GM19397 (cell line): ENCODE data around the gene FOXS1.
A peak's percentile ranks its signal among the peaks of the same experiment; 100 is the strongest.

Source experiments
- ATAC-seq: cut with Tn5 transposase; IDR thresholded peaks from one replicate; pipeline ENCODE4 v1.9.1; 2021; ENCODE audit warnings: mild to moderate bottlenecking, moderate library complexity; ENCODE audit not compliant: unreplicated experiment

Gene FOXS1

DNA sequence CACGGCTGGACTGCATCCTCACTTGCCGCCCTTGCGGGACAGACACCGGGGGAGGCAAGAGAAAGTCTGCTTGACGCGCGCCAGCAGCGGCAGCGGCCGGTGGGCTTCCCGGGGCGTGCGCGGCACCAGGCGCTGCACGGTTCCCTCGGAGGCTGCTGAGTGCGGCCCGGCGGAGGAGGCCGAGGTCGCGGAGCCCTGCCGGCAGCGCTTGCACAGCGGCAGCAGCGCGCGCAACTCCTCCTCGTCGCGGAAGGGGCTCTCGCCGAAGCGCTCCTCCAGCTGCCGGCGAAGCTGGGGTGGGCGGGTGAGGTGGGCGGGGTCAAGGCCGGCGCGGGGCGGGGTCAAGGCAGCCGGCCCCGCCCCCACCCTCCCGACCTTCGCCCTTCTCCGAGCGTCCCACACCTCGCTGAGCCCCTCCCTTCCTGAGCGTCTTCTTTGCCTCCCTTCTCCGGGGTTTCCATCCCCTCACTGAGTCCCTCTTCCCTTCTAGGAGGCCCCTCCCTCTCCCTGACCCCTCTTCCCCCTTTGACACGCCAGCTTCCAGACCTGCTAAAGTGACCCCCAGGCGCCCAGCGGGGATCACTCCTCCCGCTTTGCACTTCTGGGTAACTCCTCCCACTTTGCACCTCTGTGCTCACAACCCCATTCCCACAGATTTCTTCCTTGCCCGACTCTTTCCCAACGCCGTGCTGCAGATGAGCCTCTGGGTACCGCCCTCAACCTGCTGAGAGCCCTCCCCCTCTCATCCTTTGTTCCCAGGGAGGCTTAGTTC, 16.2 kb upstream of the FOXS1 start:
- peak; percentile 61 for ATAC-seq

DNA sequence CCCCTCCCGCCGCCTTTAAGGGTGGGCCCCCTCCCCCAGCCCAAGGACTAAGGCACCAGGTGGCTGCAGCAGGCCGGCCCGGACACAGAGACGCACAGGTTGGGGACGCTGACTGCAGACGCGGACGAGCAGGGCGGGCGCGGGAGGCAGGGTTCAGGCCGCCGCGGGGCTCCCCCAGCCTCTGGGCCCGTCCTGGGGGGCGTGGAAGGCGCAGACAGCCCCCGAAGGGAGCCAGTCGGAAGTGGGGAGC, 15.7 kb upstream of the FOXS1 start:
- peak; percentile 29 for ATAC-seq

DNA sequence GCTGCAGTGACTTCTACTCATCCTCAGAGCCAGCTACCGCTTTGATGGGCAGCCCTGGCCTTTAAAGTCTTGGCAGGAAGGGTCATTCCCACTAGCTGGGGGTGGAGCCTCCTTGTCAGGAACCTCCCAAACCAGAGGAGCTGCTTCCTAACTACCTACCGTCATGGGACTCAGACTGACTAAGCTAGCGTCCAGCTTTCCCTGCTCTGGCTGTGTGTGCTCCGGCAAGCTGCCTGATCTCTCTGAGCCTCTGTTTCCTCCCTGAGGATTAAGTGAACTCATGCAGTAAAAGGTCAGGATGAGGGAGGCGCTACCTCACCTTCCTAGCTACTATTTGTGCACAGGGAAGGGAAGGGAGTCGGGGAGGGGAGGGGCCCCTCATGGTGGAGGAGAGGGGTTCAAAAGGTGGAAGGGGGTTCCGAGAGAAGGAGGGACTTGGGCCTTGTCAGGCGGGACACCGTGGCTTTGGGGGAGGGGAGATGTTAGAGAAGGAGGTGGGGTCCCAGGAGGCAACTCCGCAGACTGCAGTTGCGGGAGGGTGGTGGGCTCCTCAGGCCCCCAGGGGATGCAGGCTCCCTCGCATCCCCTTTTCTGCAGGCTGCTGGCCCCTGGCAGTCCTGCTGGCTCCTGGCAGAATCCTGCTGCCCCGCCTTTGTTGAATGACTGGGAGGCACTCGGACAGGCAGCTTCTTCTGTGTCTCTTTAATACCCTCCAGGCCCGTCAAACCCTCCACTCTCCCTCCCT, 15.2 kb upstream of the FOXS1 start:
- ATAC-seq, result no peak

DNA sequence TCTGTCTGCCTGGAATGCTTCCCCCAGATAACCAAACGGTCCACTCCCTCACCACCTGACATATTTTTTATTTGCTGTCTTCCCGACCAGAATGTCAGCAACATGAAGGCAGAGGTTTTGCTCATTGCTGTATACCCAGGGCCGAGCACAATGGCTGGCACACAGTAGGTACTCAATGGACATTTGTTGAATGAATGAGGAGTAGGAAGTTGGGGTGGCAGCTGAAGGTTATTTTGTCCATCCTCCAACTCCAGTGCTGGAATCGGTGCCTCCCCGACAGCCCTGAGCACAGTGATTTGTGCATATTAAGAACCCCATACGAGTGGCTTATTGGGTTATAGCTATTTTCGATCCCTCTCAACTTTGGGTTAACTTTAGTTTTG, 14.6 kb upstream of the FOXS1 start:
- no peak for ATAC-seq

DNA sequence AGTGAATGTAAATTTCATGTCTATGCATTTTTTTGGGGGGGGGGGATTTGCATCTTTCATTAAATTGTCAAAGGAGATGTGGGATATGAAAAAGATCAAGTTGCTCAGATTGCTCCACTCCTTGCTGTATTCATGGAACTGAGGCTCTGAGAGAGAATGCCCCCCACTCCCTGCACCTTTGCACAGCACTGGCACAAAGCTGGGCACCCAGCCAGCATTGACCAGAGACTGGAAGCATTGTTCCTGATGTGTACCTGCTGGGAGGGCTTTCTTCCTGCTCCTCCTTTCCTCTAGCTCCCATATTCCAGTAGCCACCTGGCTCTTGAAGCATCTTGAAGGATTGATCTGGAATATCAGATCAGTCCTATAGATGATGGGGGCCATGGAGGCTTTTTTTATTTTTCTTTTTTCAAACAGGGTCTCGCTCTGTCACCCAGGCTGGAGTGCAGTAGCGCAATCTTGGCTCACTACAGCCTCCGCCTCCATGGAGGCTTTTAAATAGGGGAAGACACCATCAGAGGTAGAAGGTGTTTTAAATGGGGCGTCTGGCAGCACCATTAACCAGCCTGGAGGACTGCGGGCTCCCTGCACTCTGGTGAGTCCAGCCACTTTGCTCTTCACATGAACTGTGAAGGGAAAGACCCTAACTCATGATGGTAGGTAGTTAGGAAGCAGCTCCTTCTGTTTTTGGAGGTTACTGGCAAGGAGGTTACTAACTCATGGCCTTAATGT, 14.0 kb upstream of the FOXS1 start:
- no peak for ATAC-seq

DNA sequence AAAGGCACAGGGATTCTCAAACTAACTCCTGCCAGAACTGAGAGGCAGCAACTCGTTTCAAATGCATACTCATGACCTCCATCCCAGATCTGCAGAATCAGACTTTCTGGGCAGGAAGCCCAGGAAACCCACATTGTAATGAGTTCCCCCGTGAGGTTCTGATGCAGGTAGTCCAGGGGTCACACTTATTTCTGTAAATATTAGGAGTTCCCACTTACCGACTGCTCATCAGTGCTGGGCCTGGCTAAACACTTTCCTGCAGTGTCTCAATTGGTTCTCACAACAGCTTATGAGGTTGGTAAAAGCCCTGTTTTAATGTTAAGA, 13.3 kb upstream of the FOXS1 start:
- ATAC-seq, result no peak

DNA sequence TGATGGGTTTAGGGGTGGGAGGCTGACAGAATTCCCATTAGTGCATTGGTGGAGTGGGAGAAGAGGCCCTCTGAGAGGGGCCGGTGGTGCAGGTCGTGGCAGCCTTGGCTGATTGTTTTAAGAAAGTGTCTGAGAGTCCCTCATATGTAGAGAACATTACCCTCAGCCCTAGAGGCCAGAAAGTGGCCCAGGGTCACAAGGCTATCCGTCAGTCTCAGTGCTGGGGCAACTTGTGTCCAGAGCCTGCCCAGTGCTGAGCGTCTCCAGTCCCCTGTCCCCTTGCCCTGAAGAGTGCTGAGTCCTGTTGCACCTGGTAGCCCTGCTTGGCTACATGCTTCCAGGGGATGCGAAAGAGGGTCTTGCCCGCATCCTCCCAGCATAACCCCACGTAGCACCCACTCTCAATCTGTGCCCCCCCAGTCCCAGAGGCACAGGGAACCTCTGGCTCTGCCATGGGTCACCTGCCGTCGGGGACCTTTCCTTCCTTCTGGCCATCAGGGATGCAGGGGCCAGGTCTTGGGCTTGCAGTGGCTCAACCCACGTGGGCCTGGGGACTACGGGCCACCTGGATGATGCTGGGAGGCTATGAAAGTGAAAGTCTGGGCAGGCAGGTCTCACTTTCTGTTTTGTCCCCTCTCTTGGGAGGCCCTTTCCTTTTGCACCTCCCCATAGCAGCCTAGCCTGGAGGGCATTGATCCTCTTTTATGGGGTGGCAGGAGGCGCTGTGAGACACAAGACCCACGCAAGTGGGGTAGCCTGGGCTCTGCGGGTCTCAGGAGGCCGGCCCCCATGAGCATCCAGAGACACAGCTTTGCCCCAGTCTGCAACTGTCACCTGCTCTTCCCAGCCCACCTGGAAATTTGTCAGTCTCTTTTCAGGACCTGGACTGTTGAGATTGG, 12.7 kb upstream of the FOXS1 start:
- no peak for ATAC-seq

DNA sequence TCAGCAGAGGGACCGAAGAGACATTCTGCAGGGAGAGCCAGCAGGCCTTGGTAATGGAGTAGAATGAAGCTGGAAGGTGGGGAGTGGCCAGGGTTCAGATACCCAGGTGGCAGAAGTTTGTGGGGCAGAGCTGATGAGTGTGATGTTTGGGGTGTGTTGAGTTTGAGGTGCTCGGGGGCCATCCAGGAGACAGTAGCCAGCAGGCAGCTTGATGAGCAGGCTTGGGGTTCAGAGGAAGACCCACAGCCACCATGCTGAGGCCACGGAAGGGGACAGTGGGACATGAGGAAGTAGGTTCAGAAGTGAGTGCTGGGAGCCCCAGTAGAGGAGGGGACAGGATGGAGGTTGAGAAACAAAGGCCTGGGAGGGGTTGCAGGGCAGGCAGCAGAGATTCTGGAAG, 11.1 kb upstream of the FOXS1 start:
- ATAC-seq, result no peak

DNA sequence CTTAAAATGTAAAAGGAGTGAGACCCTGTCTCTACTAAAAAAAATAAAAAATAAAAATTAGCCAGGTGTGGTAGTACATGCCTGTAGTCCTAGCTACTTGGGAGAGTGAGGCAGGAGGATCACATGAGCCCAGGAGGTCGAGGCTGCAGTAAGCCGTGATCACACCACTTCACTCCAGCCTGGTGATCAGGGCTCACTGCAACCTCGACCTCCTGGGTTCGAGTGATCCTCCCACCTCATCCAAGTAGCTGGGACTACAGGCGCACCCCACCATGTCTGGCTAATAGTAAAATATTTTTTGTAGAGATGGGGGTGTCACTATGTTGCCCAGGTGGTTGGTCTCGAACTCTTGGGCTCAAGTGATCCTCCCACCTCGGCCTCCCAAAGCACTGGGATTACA, 8.1 kb upstream of the FOXS1 start:
- ATAC-seq, result no peak

DNA sequence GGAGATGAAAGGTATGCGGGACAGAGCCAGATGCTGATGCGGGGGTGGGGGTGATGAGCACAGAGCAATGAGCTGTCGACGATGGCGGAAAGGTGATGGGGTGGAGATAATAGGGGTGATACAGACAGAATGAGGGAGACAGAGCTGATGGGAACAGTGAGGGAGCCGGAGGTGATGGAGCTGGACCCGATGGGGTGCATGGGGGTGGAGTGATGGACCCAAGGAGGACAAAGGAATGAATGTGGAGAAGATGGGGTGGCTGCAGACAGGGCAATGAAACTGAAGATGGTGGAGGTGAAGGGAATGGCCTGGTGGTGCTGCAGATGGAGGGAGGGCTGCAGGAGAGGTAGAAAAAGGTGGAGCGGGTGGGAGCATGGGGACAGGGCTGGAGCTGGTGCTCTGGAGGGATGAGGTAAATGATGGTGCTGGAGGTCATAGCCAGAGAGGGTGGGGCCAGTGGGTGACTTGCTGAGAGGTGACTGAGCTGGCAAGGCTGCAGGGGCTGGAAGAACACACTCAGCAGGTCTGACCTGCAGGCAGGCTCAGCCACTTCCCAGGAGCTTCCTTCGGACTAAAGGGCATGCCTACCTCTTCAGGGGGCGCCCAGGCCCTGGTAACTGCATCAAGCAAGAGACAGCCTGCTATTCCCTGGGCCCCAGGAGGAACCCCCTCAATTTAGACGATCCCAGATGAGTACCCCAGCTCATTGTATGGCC, 6.0 kb upstream of the FOXS1 start:
- no peak for ATAC-seq

DNA sequence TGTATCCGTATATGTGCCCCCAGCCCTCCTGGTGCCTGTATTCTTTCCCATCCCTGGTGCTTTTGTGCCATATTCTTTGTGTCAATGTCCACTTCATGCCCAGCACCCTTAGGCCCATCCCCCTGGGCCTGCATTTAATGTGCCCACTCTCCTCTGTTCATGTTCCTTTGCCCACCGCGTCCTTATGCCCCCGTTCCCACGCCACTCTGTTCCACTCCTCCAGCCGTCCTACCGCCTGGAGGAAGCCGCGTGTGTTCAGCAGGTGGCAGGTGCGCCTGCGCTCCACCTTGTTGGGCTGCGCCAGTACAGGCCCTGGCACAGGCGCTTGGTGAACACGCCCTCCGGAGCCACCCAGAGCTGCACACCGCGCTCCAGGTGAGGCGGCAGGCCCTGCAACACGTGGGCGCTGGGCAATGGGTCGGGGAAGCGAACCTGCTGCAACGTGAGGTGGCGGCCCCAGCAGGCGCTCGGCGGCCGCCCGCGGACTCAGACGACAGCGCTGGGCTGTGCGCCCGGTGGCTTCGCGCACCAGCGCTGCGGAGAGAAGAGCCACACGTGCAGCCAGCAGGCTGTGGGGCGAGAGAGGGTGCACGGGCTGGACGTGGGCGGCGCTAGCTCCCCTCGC, 4.0 kb upstream of the FOXS1 start:
- no peak for ATAC-seq

DNA sequence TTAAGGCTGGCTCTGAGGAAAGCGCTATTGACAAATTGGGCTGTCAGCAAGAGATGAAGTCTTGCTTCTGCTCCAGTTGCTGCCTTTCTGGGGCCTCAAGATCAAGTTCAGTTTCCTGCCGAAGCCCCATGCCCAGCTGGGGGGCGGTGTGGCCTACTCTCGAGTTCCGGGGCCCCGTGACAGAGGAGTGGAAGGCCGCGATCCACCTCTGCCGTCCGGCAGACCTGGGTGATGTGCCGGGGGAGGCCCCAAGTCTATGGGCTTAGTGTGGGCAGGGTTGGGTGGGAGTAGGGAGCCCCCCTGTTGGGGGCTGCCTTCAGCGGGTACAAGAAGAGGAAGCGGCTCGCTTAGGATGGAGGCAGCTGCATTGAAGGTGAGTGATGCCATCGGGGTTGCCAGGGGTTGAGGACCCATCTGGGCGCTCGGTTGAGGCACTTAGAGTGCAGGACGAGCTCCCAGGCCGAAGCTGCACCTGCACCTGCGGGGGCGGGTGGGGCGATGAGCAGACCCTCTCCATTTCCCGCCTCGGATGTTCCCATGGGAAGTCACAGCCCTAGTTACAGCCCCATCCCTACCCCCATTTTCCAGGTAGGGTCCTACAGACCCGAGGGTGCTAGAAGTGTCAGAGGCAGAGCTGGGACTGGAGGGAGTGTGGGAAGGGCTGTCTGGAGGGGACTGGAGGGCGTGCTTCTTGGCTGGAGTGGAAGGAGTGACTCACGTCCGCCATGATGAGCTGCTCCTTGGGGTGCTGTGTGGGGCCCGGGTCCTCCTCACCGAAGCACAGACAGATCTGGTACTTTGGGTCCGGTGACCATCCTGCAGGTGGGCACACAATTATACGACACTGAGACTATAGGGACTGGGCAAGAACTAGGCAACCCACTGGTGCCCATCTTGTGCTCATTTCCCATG, 2.9 kb upstream of the FOXS1 start:
- ATAC-seq, result no peak

DNA sequence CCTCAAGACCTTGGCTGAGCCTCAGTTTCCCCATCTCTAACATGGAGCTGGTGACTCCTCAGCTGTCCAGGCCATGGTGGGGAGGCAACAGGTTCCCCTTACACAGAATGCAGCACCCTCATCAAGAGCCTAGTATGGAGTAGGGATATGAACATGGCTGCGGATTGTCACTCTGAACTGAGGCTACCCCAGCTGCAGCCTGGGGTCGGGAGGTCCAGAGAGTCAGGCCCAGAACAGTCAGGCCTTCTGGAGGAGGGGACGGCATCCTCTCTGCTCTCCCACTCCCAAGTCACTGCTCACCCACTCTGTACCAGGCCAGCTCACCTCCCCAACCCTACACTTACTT, 1.4 kb upstream of the FOXS1 start:
- no peak for ATAC-seq

DNA sequence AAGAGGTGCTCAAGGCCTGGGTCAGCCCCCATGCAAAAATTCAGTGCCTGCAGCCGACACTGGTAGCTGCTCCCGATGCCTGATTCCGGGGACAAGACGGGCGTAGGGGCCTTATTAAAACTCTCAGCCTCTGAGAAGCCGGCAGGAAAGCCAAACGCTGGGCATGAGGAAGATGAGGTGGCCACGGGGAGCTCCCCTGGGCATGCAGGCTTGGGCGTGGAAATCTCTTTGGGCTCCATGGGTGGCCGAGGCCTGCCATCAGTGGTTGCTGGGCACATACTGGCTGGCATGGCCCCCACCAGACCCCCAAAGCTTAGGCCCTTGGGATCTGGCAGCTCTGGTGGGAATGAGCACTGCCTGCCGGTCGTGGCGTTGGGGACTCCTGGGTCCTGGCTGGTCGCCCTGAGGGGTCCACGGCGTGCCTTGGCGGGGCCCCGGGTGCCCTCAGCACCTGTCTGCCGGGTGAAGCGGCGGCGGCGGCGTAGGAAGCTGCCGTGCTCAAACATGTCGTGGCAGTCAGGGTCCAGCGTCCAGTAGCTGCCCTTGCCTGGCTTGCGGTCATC, 586 bp downstream of the FOXS1 start:
- ATAC-seq, result no peak

DNA sequence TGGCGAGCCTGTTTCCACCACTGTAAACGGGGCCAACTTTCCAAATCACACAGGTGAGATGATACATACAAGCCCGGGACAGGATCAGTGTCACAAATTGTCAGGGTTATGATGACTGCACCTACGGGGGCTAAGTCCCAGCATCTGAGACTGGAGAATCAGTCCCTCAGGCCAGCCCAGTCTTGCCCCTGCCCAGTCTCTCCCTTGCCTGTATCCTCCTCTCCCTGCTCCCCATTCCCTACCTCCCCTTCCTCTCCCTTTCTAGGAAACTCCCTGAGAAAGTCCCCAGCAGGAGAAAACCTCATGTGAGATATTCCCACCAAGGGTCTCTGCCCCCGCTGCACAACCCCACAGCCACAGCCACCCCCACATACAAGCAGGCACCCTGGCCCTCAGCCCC, 1.5 kb downstream of the FOXS1 start:
- ATAC-seq, result no peak

DNA sequence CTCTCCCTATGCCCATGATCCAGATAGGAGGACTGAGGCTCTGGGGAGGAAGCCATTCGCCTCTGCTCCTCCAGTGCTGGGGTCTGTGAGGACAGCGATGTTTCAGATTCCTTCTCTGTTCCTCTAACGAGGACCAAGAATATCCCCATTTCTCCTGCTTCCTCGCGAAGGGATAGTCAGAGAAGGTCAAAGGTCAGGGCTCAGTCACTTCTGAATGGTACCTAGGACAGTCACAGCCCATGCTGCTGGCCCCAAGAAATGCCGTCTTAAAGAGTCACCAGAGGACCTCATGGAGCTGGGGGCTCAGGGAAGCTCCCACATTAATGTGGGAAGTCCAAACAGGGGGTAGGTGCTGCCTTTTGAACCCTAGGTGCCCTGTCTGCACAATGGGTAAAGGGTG, 2.1 kb downstream of the FOXS1 start:
- no peak for ATAC-seq

DNA sequence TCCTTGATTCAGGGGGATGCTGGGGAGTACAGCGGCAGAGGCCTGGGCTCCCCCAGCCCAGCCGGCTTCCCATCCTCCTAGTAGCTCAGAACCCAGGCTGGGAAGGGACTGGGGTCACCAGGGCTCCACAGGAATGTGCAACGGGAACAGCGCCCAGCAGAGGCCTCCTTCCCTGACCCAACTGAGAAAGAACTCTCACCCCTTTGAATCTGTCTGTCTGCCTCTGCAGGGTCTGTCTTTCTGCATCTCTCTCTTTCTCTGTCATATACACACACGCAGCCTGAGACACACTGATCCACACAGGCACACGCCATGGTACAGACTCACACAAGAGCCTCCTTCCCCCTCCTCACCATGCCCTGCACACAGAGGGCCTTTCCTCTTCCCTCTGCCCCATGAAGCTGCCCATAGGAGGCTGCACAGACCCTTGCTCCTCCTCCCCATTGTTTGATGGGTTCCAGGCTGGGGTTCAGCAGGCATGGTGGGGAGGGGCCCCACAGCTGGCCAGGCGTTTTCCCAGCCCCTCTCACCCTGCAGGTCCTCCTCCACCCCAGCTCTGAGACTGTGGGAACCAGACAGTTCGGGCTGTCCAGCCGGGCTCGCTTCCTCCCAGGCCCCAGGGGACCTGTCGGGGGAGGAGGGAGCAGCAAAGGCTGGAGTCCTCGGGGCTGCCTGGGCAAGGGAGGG, 2.8 kb downstream of the FOXS1 start:
- no peak for ATAC-seq

DNA sequence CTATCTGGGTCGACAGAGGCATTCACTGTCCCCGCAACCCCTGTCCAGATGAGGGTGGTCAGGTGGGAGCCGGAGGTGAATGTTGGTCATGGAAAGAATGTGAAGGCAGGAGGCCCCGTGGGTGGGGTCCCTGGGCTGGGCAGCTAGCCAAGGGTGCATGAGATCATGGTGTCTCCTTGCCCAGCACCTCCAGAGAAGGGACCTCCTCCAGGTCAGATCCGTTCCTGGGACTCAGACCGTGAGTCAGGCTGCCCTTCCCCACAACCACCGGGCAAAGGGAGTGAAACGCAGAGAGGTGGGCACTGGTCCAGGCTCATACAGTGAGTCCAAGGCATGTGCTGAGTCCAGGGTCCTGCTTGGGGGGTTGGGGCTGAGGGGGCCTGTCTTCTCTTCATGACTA, 3.5 kb downstream of the FOXS1 start:
- ATAC-seq, result no peak
